Measurements from ENCODE around the gene PRR7.

GRCh38 chr5:177465044-177465443 is 18.4 kb downstream of the PRR7 start:
- TF ChIP-seq EZH2 (IDR thresholded peaks at IDR 0.05; ENCODE audit: insufficient read depth, poor library complexity, severe bottlenecking) (no peak), EZH2phosphoT487 (IDR thresholded peaks at IDR 0.05; ENCODE audit: insufficient read depth, low read depth) (no peak)
